ENCODE measurements around the gene ATRIP. TPM values are rescaled to one million over a fixed set of nuclear protein-coding genes. Genes with fewer than 3 reads are reported as not detected.
A peak's percentile ranks its signal among the peaks of the same experiment; 100 is the strongest.

Gene ATRIP
- polyA plus RNA-seq, 1 of the 3 experiments (the other 2 are of a cell fraction): 5.6 TPM

GRCh38 chr3:48403533-48404439 is 42.8 kb upstream of the ATRIP start:
- no peak overlapping the region for H2AFZ ChIP-seq (ENCODE audit: low read depth)
- H3K27me3 ChIP-seq (ENCODE audit: insufficient read depth): no peaks in the 10 kb centered on the region
- no peak overlapping the region for H3K27ac ChIP-seq (ENCODE audit: low read depth in 2 of 2, low read length in 1 of 2)
- no peak overlapping the region for H3K9ac ChIP-seq
- H3K9me3 ChIP-seq: no peaks in the 10 kb centered on the region
- CTCF ChIA-PET: interaction anchor here (1.4 to 15.6 kb wide), 3 partner anchors 18 to 130 kb away, joined by 3 to 399 read pairs (median 7); partner anchors contain the start of gene PLXNB1
- POLR2A ChIA-PET: interaction anchor here (1.1 kb wide), 1 partner anchor 26 kb away, joined by 3 read pairs; the partner anchor contains the start of gene PLXNB1
- H3K4me1 ChIP-seq (ENCODE audit: control insufficient read depth in 1 of 2, insufficient read depth in 2 of 2, low read depth in 1 of 2, low read length in 1 of 2): peaks cover 6 to 12% of the 10 kb centered on the region in 2 experiments; a peak in 2 of 4 replicates
- no peaks in the 10 kb centered on the region for H3K9me2 ChIP-seq
- peaks cover 12% of the 10 kb centered on the region for H3F3A ChIP-seq (replicated peaks; ENCODE audit: insufficient read depth)
- H3K79me2 ChIP-seq (ENCODE audit: insufficient read depth): no peaks in the 10 kb centered on the region
- WGBS (ENCODE audit: low lambda C conversion rate): 93% methylated on average over 9 of the region's 15 CpGs
- no peaks in the 10 kb centered on the region for H4K20me1 ChIP-seq (ENCODE audit: insufficient read depth)
- peaks cover 0 to 25% of the 10 kb centered on the region in 2 experiments for H3K36me3 ChIP-seq (replicated peaks in 1 of 2; ENCODE audit: control insufficient read depth in 1 of 2, insufficient read depth in 2 of 2, low read length in 1 of 2)
- DNase-seq: peak; percentile 7
- H3K4me3 ChIP-seq (ENCODE audit: low read depth in 2 of 2, low read length in 1 of 2): no peak overlapping the region
- TF ChIP-seq RCOR1 (IDR thresholded peaks at IDR 0.05; ENCODE audit: low read length) (no peak), GATA2 (CRISPR knock-in tag; IDR thresholded peaks at IDR 0.05) (no peak), USF1 (IDR thresholded peaks at IDR 0.05; ENCODE audit: borderline replicate concordance, low read depth) (no peak), TCF12 (IDR thresholded peaks at IDR 0.05) (no peak), FOSL2 (IDR thresholded peaks at IDR 0.05; ENCODE audit: borderline replicate concordance, low read depth) (no peak), MEF2A (IDR thresholded peaks at IDR 0.05; ENCODE audit: borderline replicate concordance, low read depth) (no peak), RXRA (IDR thresholded peaks at IDR 0.05; ENCODE audit: borderline replicate concordance, low read depth) (no peak), NFIC (IDR thresholded peaks at IDR 0.05; ENCODE audit: borderline replicate concordance) (no peak), RFX5 (IDR thresholded peaks at IDR 0.05; ENCODE audit: low read length) (no peak), REST (IDR thresholded peaks at IDR 0.05; ENCODE audit: low read depth, low read length) (no peak), FOXM1 (IDR thresholded peaks at IDR 0.05; ENCODE audit: low read depth) (no peak), EZH2phosphoT487 (IDR thresholded peaks at IDR 0.05; ENCODE audit: borderline replicate concordance, low read depth) (no peak)
- H3K4me2 ChIP-seq: no peak overlapping the region
